GM21423 (cell line): ENCODE data around the gene KRTAP10-3.

Experiments
- ATAC-seq: cut with Tn5 transposase; IDR thresholded peaks from one replicate; pipeline ENCODE4 v1.9.1; 2021; ENCODE audit warnings: mild to moderate bottlenecking, moderate library complexity; ENCODE audit not compliant: unreplicated experiment

Gene KRTAP10-3

DNA sequence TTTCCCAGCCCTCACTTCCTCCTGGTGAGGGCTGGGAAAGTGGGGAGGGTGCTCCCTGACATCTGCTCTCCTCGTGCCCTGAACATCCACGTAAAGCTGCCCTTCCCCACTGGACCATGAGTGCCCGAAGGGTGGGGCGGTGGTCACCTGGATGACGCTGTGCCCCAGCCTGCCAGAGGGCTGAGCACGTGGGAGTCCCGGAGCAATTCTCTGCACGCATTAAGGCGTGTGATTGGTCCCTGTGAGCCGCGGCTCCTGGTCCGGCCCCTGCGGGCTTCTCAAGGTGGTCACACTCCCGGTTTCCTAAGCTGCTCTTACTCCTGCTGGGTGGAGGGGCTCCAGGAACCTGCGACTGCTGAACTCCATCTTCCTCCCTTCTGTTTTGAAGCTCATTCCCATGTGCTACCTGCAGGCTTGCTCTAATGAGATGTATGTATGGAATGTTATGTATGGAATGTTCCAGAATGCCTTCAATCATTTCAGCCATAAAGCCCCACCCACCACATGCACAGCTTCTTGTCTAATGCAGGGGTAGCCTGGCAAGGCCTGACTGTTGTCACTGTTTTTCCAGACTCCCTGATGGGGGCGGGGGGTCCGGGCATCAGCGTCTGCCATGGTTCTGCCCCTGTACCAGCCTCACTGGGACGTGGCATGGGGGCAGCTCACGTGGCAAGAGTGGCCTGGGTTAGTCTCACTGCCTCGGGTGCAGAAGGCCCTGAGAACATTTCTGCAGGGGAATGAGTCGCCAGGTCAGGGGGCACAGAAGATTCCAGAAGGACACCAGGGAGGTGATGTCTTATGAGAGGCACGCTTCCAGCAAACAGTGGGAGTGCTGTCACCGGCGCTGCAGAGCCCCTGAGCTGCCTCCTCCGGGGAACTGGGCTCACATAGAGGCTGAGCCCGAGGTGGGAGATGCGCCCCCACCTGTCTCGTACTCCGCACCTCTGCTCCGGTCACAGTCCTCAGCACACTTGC lies 38.0 kb downstream of the KRTAP10-3 start:
- ATAC-seq = no peak

GRCh38 chr21:44519346-44520325 lies 39.0 kb downstream of the KRTAP10-3 start:
- ATAC-seq = no peak

- ATAC-seq = no peak
Observed at GRCh38 chr21:44518686-44519085, 39.9 kb downstream of the KRTAP10-3 start.

DNA sequence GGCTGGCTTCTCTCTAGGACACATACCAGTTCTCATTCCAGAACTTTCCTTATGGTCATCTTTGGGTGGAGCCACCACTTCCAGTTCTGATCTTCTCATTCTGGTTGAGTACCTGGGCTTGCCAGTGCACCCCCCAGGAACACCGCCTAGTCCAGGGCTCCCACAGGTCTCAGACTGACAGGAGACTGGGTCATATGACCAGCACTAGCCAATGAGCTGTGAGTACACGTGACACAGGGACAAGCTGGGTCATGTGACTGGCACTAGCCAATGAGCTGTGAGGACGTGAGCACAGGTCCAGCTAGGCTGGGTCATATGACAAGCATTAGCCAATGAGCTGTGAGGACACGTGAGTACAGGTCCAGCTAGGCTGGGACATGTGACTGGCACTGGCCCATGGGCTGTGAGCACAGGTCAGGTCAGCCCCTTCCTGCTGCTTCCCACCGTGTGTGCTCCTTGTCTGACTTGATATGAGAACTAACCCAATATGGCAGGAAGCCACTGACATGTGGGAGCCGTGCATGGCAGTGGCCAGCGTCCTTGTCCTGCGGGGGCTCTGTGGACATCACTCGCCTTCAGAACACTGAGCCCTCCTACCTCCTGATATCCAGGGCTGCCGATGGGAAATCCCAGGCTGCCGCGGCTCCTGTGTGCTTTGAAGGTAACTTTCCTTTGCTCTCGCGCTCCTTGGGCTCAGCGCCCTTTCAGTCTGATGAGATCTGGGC lies 41.3 kb downstream of the KRTAP10-3 start:
- no peak for ATAC-seq

DNA sequence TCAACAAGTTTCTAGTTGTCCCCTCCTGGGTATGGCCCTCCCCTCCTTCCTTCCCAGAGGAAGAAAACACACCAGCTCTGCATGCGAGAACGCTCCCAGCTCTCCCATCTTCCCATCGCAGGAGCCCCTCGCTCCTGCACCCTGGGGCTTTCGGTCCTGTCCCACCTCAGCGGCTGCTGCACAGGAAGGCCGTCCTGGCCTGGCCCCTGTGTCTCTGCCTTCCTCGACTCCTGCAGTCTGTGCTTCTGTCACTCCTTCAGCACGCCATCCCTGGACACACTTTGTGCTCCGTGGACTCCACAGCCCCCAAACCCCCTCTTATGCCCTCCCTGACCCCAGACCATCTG lies 41.8 kb downstream of the KRTAP10-3 start:
- ATAC-seq = no peak

- ATAC-seq = no peak
Observed at GRCh38 chr21:44516342-44516741, 42.3 kb downstream of the KRTAP10-3 start.

DNA sequence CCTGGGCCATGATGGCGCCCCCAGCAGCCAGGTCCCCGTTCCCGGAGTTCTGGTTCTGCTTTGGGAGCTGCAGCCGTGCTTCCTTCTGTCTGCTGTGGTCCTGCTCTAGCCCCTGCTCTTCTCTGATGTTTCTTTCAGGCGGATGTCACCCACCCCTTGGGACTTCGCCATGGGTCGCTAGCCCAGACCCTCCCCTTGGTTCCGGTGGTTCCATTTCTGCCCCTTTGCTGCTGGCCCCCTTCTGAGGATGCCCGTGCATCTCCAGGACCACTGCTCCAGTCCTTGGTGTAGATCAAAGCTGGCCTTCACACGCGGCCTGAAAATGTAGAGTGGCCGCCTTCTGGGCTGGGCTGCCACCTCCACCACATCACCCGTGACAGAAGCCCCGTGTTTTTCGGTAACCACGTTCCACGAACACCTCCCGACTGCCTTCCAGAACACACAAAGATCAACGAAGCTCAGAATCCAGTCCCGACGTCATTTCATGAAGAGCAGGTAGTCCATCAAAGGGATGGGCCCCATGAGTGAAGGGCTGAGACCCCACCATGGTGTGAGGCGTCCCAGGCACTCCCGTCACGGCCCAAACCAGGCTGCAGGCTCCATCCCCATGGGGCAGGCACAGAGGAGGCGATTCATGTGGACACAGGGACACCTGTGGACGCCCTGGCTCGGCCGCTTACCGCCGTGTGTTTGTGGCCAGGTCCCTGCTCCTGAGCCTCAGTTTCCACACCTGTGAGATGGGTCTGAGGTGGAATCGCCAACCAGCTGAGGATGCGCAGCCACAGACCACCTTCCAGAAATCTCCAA lies 43.0 kb downstream of the KRTAP10-3 start:
- no peak for ATAC-seq

DNA sequence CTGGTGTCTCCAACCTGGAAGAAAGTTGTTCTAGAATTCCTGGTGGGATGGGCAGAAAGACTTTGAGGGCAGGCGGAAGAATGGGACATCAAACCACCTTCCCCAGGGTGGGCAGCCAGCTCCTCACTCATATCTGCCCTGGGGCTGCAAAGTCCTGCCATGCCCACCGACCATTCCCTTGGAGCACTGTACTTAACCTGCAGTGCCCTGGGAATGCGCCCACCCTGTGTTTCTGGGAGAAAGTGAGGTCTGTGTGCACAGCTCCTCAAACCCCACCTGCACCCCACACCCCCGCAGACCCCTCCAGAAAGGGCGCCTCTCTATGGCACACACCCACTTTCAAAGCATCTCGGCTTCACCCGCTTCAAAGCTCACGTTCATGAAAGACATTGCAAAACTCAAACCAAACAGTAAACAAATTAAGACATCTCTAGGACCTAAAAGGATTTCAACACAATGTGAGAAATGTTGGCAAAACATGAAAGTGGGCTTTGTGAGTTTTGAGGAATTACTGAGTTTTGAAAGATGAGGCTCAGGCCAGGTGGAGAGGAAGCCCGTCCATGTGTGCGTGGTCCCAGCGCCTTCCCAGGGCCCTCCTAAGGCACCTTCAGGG lies 43.7 kb downstream of the KRTAP10-3 start:
- ATAC-seq = no peak

- no peak for ATAC-seq
Observed at GRCh38 chr21:44514218-44514520, 44.4 kb downstream of the KRTAP10-3 start.

DNA sequence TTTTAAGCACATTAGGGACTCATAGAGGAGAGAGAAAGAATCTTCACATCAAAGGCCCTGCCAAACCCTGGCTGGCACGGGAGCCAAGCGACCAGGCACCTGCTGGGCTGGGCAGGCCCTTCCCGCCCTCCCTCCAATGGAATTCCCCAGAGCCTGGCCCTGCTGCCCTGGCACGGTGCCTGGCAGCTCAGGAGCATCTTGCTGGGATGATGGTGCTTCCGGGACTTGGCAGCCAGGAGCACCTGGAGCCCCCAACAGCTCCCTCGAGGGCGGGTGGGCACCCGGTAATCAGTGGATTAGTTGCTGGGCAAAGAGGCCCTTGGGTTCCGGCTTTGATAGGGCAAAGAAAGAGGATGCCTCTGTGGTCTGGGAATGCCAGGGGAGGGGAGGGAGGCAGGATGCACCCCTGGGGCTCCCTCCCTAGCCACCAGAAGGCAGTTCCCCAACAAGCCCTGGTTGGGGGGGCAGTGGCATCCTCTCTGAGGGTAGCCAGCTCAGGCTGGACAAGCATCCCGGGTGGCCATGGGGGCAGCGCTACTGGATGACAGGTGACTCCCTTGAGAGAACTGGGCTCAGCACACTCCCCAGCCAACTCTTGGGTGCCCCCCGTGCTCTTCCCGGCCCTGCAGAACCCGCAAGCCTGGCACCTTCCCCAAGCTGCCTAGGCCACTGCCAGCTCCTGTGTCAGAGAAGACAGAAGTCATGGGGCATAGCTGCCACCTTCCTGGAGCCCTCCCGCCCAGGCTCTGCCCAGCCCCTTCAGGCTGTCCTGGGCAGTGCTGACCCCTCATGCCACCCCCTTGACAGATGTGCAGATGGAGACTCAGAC lies 45.0 kb downstream of the KRTAP10-3 start:
- ATAC-seq = no peak

DNA sequence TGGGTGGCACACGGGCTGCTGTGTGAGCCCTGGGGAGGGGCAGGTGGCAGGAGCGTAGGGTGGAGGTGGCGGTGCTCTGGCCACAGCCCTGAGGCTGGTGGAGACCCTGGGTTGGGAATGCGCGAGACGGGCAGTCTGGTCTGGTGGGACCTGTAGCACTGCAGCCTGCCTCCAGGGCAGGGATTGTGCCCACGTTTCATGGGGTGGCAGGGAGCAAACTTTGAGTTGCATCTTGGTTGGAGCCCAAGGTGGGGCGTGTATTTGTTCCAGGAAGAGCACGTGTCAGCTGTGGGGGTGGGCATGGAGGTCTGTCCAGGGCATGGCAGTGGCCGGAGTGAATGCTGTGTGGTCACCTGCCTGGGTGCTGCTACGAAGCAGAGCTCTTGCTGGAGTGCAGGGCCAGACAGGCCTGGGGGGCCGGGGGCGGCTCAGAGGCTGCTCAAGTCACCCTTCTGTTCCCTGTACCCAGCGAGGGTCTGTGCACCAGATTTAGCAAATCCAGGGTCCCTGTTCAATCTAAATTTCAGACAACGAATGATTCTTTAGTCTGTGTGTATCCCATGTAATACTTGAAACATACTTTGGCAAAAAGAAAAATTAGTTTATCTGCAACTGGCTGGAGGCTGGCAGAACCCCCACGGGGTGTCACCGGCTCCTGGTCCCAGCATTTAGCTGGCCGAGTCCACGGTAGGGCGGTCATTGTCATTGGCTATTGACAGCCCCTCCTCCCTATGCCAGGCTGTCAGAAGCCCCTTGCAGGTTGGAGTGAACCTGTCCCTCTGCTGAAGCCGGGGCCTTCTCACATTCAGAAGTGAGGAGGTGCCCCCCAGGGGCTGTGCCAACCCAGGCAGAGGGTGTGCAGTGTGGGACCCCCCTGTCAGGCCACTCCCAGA lies 45.9 kb downstream of the KRTAP10-3 start:
- ATAC-seq = no peak

DNA sequence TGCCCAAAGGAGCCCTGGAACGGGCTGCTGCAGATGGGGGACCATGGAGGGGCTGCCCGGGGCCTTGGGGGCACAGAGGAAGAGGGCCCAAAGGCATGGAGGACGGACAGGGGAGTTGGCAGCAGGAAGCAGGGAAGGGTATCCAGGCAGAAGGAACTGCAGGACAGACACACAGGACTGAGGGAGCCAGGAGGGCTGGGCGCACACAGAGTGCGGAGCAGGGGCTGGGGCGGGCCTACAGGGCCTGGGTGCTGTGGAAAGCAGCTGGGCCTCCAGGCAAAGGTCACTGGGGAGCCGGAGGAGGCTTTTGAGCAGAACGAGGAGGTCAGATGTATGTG lies 46.7 kb downstream of the KRTAP10-3 start:
- no peak for ATAC-seq

DNA sequence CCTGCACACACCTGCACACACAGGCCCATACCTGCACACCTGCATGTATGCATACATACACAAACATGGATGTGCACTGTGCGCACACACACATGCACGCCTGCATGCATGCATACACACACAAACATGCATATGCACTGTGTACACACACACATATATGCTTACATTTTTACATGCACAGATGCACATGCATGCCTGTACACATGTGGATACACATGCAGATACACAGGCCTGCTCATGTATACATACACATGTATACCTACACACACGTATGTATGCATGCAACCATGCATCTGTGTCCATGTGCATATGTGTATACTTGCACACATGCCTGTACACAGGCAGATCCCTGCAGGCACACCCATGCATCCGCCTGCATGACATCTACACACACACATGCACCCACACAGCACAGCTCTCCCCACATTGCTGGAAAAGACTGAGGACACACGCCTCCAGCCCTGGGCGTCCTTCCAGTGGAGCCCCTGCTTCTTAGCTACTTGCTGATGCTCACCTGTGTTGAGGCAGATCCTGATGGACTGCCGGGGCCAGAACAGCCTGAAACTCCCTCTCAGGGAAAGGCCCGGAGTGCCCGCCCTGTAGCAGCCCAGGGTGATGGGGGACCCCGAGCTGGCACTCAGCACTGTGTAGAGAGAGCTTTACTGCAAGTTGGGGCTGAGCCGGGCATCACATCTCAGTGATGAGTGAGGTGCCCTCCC lies 47.2 kb downstream of the KRTAP10-3 start:
- ATAC-seq = no peak

DNA sequence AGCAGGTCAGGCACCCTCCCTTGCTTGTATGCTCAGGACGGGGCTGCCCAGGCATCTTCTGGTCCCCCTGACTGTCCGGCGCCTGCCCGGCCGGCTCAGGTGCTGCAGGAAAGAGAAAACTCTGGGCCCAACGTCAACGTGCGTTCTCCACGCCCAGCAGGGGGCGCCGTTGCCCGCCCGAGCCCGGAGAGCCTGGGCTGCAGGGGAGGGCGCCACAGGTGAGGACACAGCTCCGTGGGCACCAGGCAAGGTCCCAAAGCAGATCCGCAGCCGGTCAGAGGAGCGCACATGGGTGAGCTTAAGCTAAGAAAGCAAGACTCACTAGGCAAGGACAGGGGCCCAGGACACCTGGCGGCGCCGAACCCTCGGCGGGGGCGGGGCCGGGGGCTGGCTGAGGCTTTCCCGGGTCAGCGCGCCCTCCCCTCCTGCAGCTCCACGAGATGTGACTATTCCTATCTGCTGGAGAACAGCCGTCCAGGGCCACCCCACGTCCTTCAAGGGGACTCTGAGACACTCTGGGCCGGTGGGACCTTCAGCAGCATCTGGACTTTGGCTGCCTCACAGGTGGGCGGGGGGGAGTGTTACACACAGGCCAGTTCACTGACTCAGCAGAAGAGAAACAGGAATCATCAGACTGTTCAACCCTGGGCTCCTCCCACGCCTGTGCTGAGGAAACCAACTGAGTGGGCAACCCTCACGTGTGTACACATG lies 47.9 kb downstream of the KRTAP10-3 start:
- ATAC-seq = no peak

DNA sequence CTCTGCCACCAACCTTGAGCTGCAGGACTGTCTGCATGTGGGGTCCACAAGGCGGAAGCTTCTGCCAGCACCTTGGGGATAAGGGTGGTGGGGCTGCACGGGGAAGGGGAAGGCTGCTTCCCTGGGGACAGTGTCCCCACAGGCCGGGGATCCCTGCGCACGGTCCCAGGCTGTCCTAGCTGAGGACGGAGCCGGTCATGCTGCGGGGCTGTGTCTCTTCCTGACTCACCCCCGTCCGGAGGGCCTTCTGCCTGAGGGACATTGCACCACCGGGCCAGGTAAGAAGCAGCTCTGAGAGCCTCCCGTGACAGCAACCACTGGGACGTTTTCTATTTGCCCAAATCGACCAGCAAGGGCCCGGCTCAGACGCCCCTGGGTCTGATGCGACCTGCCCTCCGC lies 48.5 kb downstream of the KRTAP10-3 start:
- no peak for ATAC-seq

DNA sequence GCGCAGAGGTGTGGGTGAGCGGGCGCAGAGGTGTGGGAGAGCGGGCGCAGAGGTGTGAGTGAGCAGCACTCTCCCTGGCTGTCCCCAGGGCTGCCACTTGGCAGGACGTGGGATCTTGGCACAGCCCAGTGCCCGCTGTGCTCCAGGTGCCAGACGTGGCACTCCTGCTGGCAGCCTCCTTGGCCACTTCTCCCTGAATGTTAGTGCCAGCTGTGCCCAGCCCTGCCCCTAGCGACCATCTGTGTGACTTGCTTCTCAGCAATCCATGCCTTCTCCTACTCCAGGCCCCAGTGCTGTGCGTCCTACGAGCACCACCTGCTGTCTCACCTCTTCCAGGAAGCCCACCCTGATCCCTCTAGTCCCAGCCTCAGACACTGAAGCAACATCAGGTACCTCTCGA lies 49.1 kb downstream of the KRTAP10-3 start:
- no peak for ATAC-seq
